NB4 (cell line): ENCODE data around the gene PDXDC1.
"Not testable (repeated sequence)": the region's sequence is repeated elsewhere in the genome, so short reads cannot be mapped to it uniquely, and the experiment has no call there.

ENCODE experiments used
- MYC ChIP-seq: IDR thresholded peaks from 2 replicates; pipeline ENCODE4 v1.6.1; 2011; ENCODE audit warnings: low read depth, low read length
- POLR2A ChIP-seq: IDR thresholded peaks from 2 replicates; pipeline ENCODE4 v1.6.1; 2011; ENCODE audit warnings: mild to moderate bottlenecking; ENCODE audit not compliant: insufficient read length; ENCODE audit errors: extremely low read depth
- TF ChIP-seq, protein P1 (sequence below): IDR thresholded peaks from one replicate; pipeline ENCODE4 v1.5.1; 2012; ENCODE audit warnings: low read depth, low read length

DNA sequence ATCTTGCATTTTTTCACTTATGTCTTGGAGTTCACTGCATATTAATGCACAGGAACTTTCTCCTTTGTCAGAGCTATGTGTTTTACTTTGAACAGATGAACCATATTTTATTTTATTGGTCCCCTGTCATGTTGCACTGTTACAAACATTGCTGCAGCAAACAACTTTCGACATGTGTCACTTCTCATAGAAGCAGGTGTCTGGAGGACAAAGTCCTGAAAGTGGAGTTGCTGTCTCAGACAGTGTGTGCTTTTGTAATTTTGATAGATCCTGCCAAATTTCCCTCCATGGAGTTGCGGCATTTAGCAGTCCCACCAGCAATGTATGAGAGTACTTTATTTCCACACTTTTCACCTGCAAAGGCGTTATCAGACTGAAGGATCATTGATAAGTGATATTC, 27.6 kb downstream of the PDXDC1 start:
- TF ChIP-seq POLR2A, MYC: not testable (repeated sequence)
- TF ChIP-seq, protein P1, sequence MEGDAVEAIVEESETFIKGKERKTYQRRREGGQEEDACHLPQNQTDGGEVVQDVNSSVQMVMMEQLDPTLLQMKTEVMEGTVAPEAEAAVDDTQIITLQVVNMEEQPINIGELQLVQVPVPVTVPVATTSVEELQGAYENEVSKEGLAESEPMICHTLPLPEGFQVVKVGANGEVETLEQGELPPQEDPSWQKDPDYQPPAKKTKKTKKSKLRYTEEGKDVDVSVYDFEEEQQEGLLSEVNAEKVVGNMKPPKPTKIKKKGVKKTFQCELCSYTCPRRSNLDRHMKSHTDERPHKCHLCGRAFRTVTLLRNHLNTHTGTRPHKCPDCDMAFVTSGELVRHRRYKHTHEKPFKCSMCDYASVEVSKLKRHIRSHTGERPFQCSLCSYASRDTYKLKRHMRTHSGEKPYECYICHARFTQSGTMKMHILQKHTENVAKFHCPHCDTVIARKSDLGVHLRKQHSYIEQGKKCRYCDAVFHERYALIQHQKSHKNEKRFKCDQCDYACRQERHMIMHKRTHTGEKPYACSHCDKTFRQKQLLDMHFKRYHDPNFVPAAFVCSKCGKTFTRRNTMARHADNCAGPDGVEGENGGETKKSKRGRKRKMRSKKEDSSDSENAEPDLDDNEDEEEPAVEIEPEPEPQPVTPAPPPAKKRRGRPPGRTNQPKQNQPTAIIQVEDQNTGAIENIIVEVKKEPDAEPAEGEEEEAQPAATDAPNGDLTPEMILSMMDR = not testable (repeated sequence)
